Fibroblast of lung (primary cell): ENCODE data around the gene ZMAT5.

Experiments
- CTCF ChIP-seq, 2 donors: IDR thresholded peaks in 1 of 2; conservative IDR thresholded peaks in 1 of 2; 1 replicate in 1 of 2; 2 replicates in 1 of 2; pipeline ENCODE4 v1.5.1; 2011 to 2012; ENCODE audit warnings: low read length in 2 of 2, control low read depth in 1 of 2, inconsistent platforms in 1 of 2, low read depth in 1 of 2, mild to moderate bottlenecking in 1 of 2
- EZH2 ChIP-seq: IDR thresholded peaks from 2 replicates; pipeline ENCODE4 v1.5.1; 2012; ENCODE audit warnings: low read length, control low read depth, mild to moderate bottlenecking; ENCODE audit errors: missing control alignments

GRCh38 chr22:29801796-29802195 is 35.0 kb upstream of the ZMAT5 start:
- no peak for TF ChIP-seq EZH2
- no peak for TF ChIP-seq CTCF (conservative IDR thresholded peaks at IDR 0.05 in 1 of 2, IDR thresholded peaks at IDR 0.05 in 1 of 2; ENCODE audit: low read depth in 1 of 2, low read length in 2 of 2)
